ENCODE measurements around the gene CBLIF.

DNA sequence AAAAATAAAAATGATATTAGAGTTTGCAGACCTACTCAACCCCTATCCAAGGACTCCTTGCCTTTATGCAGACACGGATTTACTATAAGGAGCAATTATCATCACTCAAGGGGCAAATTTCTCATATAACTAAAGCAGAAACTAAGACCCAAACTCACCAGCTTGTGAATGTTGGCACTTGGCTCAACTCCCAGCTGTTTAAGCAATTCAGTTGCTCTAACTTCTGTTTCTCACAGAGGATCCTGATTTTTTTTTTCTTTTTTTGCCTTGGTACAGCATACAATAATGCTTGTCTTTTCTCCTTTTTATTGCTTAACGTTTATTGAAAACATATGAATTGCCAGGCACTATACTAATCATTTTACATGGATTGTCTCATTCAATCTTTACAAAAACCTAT lies 9.6 kb upstream of the CBLIF start:
- TF ChIP-seq POLR2A (IDR thresholded peaks at IDR 0.05; ENCODE audit: low read depth, low read length) = no peak
- no peak for TF ChIP-seq TAF1 (IDR thresholded peaks at IDR 0.05; ENCODE audit: low read depth, low read length)
- no peak for TF ChIP-seq POLR2AphosphoS5 (IDR thresholded peaks at IDR 0.05; ENCODE audit: low read depth, low read length)
- no peak for TF ChIP-seq PAX5 (IDR thresholded peaks at IDR 0.05; ENCODE audit: insufficient read depth, low read length, severe bottlenecking)
- TF ChIP-seq SPI1 (IDR thresholded peaks at IDR 0.05; ENCODE audit: low read depth, low read length) = no peak
- TF ChIP-seq POU2F2 (IDR thresholded peaks at IDR 0.05; ENCODE audit: low read depth, low read length) = no peak

Data from GM12891 (cell line).